CD14-positive monocyte (primary cell): ENCODE results near the gene PRKN. TPM values are rescaled to one million over a fixed set of nuclear protein-coding genes. Genes with fewer than 3 reads are reported as not detected.

Source experiments
- DNase-seq, 3 donors: peaks; one replicate each; pipeline ENCODE4 v3.0.0-alpha.2; 2011 to 2022
- H2AFZ ChIP-seq: 2 replicates; pipeline ENCODE4 v1.6.0; 2012; ENCODE audit warnings: mild to moderate bottlenecking, low read depth, low read length, inconsistent platforms; ENCODE audit not compliant: insufficient read depth, poor library complexity, severe bottlenecking
- H3K27ac ChIP-seq, 2 donors: 1 replicate in 1 of 2; 2 replicates in 1 of 2; pipeline ENCODE4 v1.5.1; 2012 to 2013; ENCODE audit warnings: low read length in 2 of 2, control low read depth in 1 of 2, inconsistent platforms in 1 of 2, low read depth in 1 of 2, mild to moderate bottlenecking in 1 of 2
- H3K27me3 ChIP-seq, 2 donors: one replicate each; pipeline versions ENCODE4 v1.6.0 to v1.6.1; 2011 to 2013; ENCODE audit warnings: low read length in 2 of 2; ENCODE audit not compliant: control insufficient read depth in 2 of 2, insufficient read depth in 2 of 2
- H3K36me3 ChIP-seq, 2 donors: replicated peaks in 1 of 2; 1 replicate in 1 of 2; 2 replicates in 1 of 2; pipeline versions ENCODE4 v1.5.1 to v1.6.1; 2012 to 2013; ENCODE audit warnings: low read length in 2 of 2, control low read depth in 1 of 2, inconsistent platforms in 1 of 2, mild to moderate bottlenecking in 1 of 2; ENCODE audit not compliant: insufficient read depth in 2 of 2, control insufficient read depth in 1 of 2
- H3K4me1 ChIP-seq, 2 donors: 1 replicate in 1 of 2; 2 replicates in 1 of 2; pipeline versions ENCODE4 v1.5.1 to v1.6.1; 2012 to 2013; ENCODE audit warnings: low read length in 2 of 2, control low read depth in 1 of 2, inconsistent platforms in 1 of 2, mild to moderate bottlenecking in 1 of 2, moderate library complexity in 1 of 2; ENCODE audit not compliant: insufficient read depth in 2 of 2, control insufficient read depth in 1 of 2
- H3K4me2 ChIP-seq: replicated peaks from 2 replicates; pipeline ENCODE3; 2012; ENCODE audit warnings: low read length, moderate library complexity, mild to moderate bottlenecking; ENCODE audit not compliant: poor library complexity, severe bottlenecking; ENCODE audit errors: extremely low read depth
- H3K4me3 ChIP-seq, 3 experiments: fragments of 200-600 bp in 1 of 3; sonication (generic) in 1 of 3; replicated peaks in 1 of 3; 1 replicate in 2 of 3; 2 replicates in 1 of 3; pipeline ENCODE4 v1.5.1; 2011 to 2013; ENCODE audit warnings: low read length in 3 of 3, mild to moderate bottlenecking in 3 of 3, control low read depth in 2 of 3, low read depth in 2 of 3, inconsistent platforms in 1 of 3, moderate library complexity in 1 of 3
- H3K79me2 ChIP-seq: 2 replicates; pipeline ENCODE4 v1.6.0; 2012; ENCODE audit warnings: mild to moderate bottlenecking, control low read depth, inconsistent platforms, low read length, moderate library complexity; ENCODE audit not compliant: insufficient read depth
- H3K9ac ChIP-seq: 2 replicates; pipeline ENCODE4 v1.6.0; 2017; ENCODE audit warnings: low read length, mild to moderate bottlenecking; ENCODE audit not compliant: insufficient read depth, poor library complexity, severe bottlenecking
- H3K9me3 ChIP-seq, 2 donors: replicated peaks in 1 of 2; 1 replicate in 1 of 2; 2 replicates in 1 of 2; pipeline versions ENCODE4 v1.5.1 to v1.6.1; 2012 to 2013; ENCODE audit warnings: low read length in 2 of 2, control low read depth in 1 of 2; ENCODE audit not compliant: control insufficient read depth in 1 of 2, insufficient read depth in 1 of 2
- H4K20me1 ChIP-seq: 2 replicates; pipeline ENCODE4 v1.6.0; 2012; ENCODE audit warnings: mild to moderate bottlenecking, low read length, control low read depth, moderate library complexity; ENCODE audit not compliant: insufficient read depth
- H3K27ac Mint-ChIP-seq, 7 donors: one replicate each; pipeline ENCODE4 v1.8.0; 2020; ENCODE audit warnings: mild to moderate bottlenecking in 7 of 7, mixed read lengths in 7 of 7, moderate library complexity in 6 of 7, inconsistent platforms in 2 of 7
- H3K27me3 Mint-ChIP-seq, 3 donors: one replicate each; pipeline ENCODE4 v1.8.0; 2021 to 2022; ENCODE audit warnings: low read depth in 3 of 3, mild to moderate bottlenecking in 3 of 3, mixed read lengths in 3 of 3, moderate library complexity in 3 of 3, inconsistent platforms in 1 of 3
- H3K36me3 Mint-ChIP-seq, 2 donors: one replicate each; pipeline ENCODE4 v1.8.0; 2020; ENCODE audit warnings: mixed read lengths in 2 of 2, inconsistent platforms in 1 of 2, mild to moderate bottlenecking in 1 of 2
- H3K4me1 Mint-ChIP-seq: one replicate; pipeline ENCODE4 v1.8.0; 2020; ENCODE audit warnings: mild to moderate bottlenecking, mixed read lengths
- H3K4me3 Mint-ChIP-seq, 2 donors: one replicate each; pipeline ENCODE4 v1.8.0; 2020; ENCODE audit warnings: mild to moderate bottlenecking in 2 of 2, mixed read lengths in 2 of 2, moderate library complexity in 1 of 2
- H3K9me3 Mint-ChIP-seq, 7 donors: one replicate each; pipeline ENCODE4 v1.8.0; 2020 to 2022; ENCODE audit warnings: mixed read lengths in 7 of 7, mild to moderate bottlenecking in 6 of 7, moderate library complexity in 6 of 7, inconsistent platforms in 2 of 7
- CTCF ChIP-seq: fragments of 200-600 bp; IDR thresholded peaks from one replicate; pipeline ENCODE4 v1.8.0; 2022; ENCODE audit warnings: antibody characterized with exemption, mild to moderate bottlenecking
- WGBS: methylation state at CpG from one replicate; pipeline ENCODE4 v1.1.5; 2013; ENCODE audit warnings: missing lambda C conversion rate; ENCODE audit not compliant: insufficient coverage; 5-methylcytosine and 5-hydroxymethylcytosine counted together
- intact Hi-C, 2 donors: fragments of 100-400 bp; cut with micrococcal nuclease; formaldehyde crosslinking; loops; one replicate each; pipeline versions ENCODE4 v1.15.0 to v1.15.1; 2023
- polyA plus RNA-seq, 3 donors: library from polyadenylated mRNA; depleted of rRNA in 1 of 3; unstranded in 2 of 3; stranded (reverse) in 1 of 3; fragments of 300-500 nt in 2 of 3; fragments of >200 nt in 1 of 3; fragmentation: Illumina TruSeq in 2 of 3; gene quantifications; 1 replicate in 2 of 3; 2 replicates in 1 of 3; pipeline ENCODE4 v1.2.3, GENCODE V29; 2012 to 2021

PRKN gene
- polyA plus RNA-seq, 3 donors, result 0.19 to 0.21 TPM; not detected in 1

- no peak overlapping the region for H3K9ac ChIP-seq
- H3K9me3 Mint-ChIP-seq, result peaks cover 0 to 4% (median 0%) of the 10 kb centered on the region in 7 donors
- H3K27me3 ChIP-seq, result no peaks in the 10 kb centered on the region
- H3K27ac Mint-ChIP-seq, result no peak overlapping the region
- H3K36me3 Mint-ChIP-seq, result no peaks in the 10 kb centered on the region
- no peak for TF ChIP-seq CTCF
- WGBS, result 64% methylated on average over 2 of the region's 5 CpGs
- intact Hi-C loops, result no loop called here
- H2AFZ ChIP-seq, result no peak overlapping the region
- no peaks in the 10 kb centered on the region for H4K20me1 ChIP-seq
- peaks cover 0 to 2% (median 0%) of the 10 kb centered on the region in 3 donors for H3K27me3 Mint-ChIP-seq
- no peaks in the 10 kb centered on the region for H3K79me2 ChIP-seq
- DNase-seq, result no peak
- no peaks in the 10 kb centered on the region for H3K4me1 Mint-ChIP-seq
- H3K27ac ChIP-seq, result no peak overlapping the region
- H3K4me3 Mint-ChIP-seq, result no peak overlapping the region
- no peak overlapping the region for H3K4me3 ChIP-seq
- no peaks in the 10 kb centered on the region for H3K9me3 ChIP-seq
- no peaks in the 10 kb centered on the region for H3K4me1 ChIP-seq
- no peaks in the 10 kb centered on the region for H3K36me3 ChIP-seq
- no peak overlapping the region for H3K4me2 ChIP-seq
Observed at GRCh38 chr6:162690158-162690557, 37.4 kb downstream of the PRKN start.

DNA sequence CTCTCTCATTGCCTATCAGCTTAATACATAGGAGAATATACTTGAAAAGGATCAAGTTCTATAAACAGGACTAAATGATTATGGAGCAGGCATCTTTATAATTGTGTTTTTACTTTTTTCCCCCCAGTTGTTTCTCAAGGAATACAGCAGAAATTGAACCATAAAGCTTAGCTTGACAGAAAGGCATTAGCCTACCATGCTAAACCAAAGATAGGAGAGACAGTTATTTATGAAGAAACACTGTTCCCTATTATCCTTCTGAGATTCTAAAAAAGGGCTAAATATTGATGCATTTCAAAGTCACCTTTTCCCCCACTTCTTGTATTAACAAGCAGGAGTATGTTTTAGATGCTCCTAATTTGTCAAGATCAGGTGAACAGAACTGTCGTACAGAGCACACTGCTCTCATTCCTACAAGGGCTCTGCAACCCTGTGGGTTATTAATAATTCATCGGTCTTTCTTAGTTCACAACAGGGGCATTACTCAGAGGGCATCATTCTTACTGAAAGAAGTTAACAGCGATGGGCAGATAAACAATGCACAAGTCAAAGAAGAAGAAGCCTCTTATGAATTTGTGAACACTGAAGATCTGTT is 38.7 kb downstream of the PRKN start:
- no peaks in the 10 kb centered on the region for H3K27me3 ChIP-seq
- no peak overlapping the region for H3K9ac ChIP-seq
- H3K4me2 ChIP-seq, result no peak overlapping the region
- no peaks in the 10 kb centered on the region for H3K36me3 ChIP-seq
- Mint-ChIP-seq H3K27ac (no peak overlapping the region), H3K4me3 (no peak overlapping the region), H3K36me3 (no peaks in the 10 kb centered on the region), H3K4me1 (no peaks in the 10 kb centered on the region), H3K9me3 (peaks cover 0 to 2% (median 0%) of the 10 kb centered on the region in 7 donors), H3K27me3 (peaks cover 0 to 2% (median 0%) of the 10 kb centered on the region in 3 donors)
- H3K27ac ChIP-seq, result no peak overlapping the region
- H3K9me3 ChIP-seq, result no peaks in the 10 kb centered on the region
- no peaks in the 10 kb centered on the region for H4K20me1 ChIP-seq
- intact Hi-C loops, result no loop called here
- TF ChIP-seq CTCF, result no peak
- no peaks in the 10 kb centered on the region for H3K4me1 ChIP-seq
- DNase-seq, result no peak
- no peak overlapping the region for H2AFZ ChIP-seq
- WGBS, result no CpG with 5 or more reads among the region's 3 CpGs
- H3K4me3 ChIP-seq, result no peak overlapping the region
- no peaks in the 10 kb centered on the region for H3K79me2 ChIP-seq
